ENCODE measurements around the gene RCOR2. TPM values are rescaled to one million over a fixed set of nuclear protein-coding genes. Genes with fewer than 3 reads are reported as not detected.
"Not testable (repeated sequence)": the region's sequence is repeated elsewhere in the genome, so short reads cannot be mapped to it uniquely, and the experiment has no call there.

RCOR2 gene
- 10 to 100 TPM; 10.5 to 14.5 (median 13.1) TPM for polyA plus RNA-seq (ENCODE audit: insufficient read length in 4 of 4)

DNA sequence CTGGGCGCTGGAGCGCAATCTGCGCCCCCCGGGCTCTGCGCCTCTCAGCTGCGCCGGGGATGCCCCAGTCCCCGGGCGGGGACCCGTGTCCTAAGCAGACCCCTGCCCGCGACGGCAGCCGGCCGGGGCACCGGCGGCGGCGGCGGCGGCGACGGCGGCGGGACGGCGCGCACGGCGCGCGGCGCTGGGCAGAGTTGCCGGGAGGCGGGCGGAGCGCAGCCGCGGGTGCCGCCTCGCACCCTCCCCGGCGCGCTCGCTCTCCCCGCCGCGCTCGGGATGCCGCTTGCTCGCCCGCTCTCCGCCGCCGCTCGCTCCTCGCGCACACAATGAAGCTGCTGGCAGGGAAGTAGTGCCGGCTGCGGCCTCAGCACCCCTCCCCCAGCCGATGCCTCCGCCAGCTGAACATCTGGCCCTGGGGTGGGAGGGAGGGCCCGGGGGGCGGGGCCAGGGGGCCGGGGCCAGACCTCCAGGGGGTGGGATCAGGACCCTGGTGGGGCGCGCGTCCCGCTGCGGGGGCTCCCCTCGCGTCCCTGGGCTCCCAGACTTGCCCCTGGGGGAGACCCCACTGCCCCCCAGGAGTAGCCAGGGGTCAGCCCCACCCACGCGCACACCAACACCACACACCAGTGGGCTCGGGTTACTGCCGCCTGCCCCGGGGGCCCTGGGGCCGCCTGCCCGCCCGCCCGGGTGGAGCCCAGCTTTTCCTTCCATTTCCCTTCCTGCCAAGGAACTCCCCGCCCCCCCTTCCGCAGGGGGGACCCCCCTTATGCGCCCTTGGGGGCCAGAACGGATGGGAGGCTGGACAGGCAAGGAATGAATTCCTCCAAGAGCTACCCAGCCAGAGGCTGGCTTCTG is at the start of gene RCOR2:
RCOR2 (minus strand) TSS at position 328 of the 855 bp plus-strand sequence. CDS start 708 bp downstream, outside the sequence.
- no peak for DNase-seq (ENCODE audit: low read depth in 4 of 4, low spot score in 3 of 4)

DNA sequence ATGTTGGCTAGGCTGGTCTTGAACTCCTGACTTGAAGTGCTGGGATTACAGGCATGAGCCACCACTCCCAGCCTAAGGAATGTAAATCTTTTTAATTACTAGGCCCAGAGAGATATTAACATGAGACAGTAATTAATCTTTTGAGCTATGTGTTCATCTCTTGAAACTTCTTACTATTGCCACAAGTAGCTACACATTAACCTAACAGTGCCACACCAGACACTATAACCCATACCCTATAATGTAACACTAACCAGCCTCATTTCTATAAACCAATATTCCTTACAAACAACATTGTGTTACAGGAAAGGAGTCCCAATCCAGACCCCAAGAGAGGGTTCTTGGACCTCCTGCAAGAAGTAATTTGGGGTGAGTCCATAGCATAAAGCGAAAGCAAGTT is 49.5 kb upstream of the RCOR2 start:
- no peak for DNase-seq (ENCODE audit: low read depth in 4 of 4, low spot score in 3 of 4)

DNA sequence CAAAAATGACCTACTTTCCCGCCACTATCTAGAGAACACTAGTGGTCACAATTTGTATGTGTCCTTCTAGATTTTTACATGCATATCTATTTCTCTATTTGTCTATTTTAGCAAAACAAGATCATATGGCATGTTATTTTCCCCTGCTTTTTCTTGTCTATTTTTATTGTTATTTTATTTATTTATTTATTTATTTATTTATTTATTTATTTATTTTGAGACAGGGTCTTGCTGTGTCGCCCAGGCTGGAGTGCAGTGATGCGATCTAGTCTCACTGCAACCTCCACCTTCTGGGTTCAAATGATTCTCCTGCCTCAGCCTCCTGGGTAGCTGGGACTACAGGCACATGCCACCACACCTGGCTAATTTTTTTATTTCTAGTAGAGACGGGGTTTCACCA is 46.9 kb upstream of the RCOR2 start:
- not testable (repeated sequence) for DNase-seq (ENCODE audit: low read depth in 4 of 4, low spot score in 3 of 4)

DNA sequence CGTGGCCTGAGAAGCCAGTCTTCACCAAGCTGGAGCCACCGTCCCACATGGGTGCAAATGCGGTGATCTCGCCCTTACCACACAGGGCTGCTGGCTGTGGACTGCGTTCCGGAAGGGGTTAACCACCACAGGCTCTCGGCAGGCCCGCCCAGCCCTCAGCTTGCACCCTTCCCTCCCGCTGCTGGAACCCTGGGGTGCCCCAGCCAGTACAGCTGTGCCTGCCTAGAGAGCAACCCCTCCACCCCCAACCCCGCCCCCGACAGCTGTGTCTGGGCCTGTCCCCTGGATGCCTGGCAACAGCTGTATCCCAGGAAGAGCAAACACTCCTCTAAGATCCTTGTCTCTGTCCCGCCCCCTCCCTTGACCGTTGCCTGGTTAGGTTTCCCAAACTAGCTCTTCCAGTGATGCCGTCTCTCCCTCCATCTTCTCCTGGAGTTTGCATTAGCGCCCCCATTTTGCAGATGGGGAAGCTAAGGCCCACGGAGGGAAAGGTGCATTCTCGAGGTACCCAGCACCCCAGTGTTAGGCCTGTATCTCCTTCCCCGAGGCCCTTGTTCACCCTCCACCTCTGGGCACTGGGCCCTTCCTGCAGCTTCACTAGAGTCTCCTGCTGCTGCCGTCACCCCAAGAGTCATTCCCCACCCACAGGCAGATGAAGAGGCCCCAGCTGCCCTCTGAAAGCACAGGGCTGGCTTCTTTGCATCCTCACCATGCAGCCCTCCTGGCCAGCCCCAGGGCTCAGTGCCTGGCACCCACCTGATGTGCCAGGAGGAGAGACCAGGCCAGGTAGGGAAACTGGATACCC is 44.8 kb upstream of the RCOR2 start:
- DNase-seq (ENCODE audit: low read depth in 4 of 4, low spot score in 3 of 4), result no peak

DNA sequence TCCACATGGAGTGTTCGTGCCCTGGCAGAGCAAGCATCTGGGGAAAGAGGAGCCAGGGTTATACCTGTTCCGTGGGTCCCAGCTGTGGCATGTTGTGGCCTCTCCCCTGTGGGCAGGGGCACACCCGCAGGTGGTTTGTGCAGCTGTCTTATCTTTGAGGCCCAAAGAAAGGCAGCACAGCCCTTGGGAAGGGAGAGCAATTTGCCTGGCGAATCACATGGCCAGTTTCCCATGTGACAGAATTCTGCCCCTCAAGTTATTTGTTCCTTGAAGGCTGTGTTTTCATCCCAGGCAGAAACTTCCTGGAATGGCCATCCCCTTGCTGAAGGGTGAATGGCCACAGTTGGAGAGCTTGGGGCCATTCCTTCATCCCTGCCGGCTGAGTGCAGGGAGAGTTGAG is 41.0 kb upstream of the RCOR2 start:
- DNase-seq (ENCODE audit: low read depth in 4 of 4, low spot score in 3 of 4), result no peak

DNA sequence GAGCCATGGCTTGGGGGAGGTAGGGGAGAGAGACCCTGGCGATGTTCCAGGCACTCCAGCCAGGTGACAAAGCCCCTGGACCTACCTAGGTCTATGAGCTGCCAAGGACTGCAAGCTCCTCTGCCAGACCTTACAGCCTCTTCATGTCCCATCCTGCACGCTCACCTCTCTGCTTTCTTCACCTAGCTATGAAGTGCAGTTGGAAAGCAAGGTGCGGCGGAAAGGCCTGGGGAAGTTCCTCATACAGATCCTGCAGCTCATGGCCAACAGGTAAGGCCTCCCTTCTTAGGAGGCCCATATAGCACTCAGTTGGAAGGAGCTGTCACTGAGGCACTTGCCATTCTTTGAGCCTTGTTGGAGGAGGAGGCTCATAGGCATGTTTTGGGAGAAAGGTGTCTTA is 35.6 kb upstream of the RCOR2 start:
- no peak for DNase-seq (ENCODE audit: low read depth in 4 of 4, low spot score in 3 of 4)

DNA sequence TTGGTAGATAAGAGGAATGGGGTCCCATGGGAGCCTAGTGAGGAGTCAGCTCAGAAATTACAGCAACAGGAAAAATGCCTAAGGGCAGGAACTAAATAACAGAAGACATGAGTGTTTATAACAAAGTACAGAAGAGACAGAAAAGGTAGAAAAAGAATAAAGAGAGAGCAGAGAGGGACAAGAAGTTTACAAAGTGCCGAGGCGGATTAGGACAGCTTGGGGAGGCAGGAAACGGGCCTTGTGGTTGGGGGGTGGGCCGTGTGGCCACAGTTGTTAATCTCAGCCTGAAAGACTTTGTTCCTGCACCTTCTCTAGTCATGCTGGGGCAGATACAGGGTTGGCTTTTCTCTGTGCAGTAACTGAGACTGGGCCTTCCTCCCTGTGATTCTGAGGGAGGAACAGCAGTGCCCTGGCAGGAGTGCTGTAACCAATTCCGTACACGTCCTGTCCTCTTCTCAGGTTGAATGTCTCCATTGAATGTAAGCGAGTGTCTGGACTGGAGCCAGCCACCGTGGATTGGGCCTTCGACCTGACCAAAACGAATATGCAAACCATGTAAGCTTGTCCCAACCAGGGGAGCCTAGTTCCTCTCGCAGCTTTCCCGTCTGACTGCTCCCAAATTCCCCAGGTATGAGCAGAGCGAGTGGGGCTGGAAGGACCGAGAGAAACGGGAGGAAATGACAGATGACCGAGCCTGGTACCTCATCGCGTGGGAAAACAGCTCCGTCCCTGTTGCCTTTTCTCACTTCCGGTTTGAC is 35.0 kb upstream of the RCOR2 start:
- no peak for DNase-seq (ENCODE audit: low read depth in 4 of 4, low spot score in 3 of 4)

DNA sequence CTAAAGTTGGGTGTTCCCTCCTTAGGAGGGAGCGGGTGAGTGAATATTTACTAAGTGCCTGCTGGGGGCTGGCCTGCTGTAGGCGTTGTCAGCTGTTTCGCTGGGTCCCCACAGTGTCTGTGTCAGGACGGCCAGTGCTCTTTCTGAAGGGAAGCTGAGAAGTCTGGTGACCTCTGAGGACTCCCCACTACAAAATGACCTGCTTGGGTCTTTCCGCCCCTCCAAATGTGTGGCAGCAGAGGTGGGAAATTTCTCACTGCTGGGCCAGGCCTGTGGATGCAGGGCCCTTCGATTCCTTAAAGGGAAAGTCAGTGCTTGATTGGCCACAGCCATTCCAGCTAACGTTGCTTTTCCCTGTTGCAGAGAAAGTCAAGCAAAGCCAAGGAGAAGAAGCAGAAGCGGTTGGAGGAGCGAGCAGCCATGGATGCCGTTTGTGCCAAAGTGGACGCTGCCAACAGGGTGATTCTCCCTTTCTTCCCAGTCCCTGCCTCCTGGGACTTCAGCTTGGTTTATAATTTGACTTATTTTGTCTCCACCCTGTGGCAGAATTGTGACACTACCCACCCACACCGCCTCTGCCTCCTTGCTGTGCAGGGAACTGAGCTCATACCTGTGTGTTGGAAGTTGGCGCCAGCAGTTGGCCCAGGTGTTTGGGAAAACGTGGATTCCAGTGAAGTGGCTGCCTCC is 28.7 kb upstream of the RCOR2 start:
- DNase-seq (ENCODE audit: low read depth in 4 of 4, low spot score in 3 of 4), result peak; percentile 54 to 61 (median 55)

DNA sequence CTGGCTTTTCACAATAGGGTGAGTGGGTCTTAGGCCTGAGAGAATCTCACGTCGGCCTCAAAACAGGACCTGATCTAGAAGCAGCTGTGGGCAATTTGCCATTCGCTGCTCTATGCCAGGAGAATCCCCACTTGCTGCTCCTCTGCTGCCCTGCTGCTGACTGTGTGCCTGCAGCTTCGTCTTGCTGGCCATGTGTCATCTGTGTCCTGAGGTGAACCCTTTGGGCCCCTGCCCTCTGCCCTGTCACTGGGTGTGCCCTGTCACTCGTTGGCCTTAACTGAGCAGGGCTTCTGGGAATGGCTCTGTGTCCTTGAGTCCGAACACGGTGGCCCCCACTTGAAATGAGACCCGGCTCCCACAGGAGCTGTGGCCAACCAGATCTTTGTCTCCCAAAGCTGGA is 28.0 kb upstream of the RCOR2 start:
- no peak for DNase-seq (ENCODE audit: low read depth in 4 of 4, low spot score in 3 of 4)

DNA sequence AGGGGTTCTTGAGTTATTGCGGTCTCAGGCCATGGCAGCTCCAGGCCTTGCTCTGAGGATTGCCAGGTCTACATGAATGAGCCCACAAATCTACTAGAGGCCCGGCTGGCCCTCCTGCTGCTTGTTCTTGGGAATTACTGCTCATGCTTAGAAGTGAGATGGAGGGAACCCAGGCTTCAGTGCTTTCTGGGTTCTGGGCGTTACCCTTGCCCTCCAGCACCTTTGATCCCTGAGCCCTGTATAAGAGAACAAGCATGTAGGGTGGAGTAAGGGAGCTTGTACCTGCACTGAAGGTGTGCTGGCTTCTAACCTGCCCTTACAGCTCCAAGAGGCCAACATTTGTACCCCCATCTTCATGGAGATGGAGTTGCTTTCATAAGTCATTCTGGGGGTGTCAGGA is 25.8 kb upstream of the RCOR2 start:
- DNase-seq (ENCODE audit: low read depth in 4 of 4, low spot score in 3 of 4), result no peak

DNA sequence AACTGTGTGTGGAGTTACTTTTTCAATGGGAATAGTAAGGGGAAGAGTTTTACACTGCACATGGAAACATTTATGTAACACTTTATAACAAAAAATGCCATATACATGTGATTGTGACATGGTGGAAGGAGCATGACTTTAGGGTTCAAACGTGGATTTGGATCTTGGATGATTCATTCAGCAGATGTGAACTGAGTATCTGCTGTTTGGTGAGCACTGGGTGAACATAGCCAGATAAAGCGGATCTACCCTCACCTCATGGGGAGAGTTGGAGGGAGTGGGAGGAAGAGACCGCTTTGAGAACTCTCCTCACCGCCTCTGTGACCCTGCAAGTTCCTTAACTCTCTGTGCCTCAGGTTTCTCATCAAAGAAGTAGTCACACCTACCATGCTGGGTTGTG is 24.9 kb upstream of the RCOR2 start:
- no peak for DNase-seq (ENCODE audit: low read depth in 4 of 4, low spot score in 3 of 4)

DNA sequence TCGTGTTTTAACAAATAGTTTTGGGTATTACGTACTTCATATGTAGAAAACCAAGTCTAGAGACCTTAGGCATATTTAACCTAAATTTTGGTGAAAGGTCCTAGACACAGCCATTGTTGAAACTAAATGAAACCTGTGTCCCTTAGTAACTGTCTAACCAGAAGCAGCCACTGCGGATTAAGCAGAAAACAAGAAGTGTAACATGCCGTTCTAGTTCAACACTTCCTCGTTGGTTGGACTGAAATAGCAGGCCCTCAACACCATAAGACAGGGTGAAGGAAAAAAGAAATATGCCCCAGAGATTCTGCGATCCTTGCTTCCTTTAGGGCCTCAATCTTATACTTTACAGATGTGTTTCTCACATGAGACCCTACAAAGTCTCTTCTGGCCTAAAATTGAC is 23.8 kb upstream of the RCOR2 start:
- DNase-seq (ENCODE audit: low read depth in 4 of 4, low spot score in 3 of 4), result no peak

DNA sequence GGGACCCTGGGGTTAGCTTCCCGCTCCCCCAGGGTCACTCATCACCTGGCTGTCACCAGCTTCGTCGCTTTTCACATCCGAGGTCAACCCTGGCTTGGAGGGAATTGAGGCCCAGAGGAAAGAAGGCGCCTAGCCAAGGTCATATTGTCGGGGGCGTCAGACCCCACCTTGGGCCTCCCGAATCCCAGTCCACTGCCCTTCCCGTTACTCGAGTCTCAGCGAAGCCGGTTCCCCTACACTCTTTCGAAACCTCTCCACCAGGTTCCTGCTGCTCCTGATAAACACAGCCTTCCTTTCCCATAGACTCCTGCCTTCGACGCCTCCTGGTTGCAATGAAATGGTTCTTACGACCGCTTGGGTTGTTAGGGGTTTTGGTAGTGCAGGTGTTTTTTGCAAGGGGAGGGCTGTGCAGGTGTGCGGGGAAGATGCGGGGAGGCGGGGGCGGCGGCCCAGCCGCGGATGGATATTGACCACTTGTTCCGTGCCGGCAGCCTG is 22.5 kb upstream of the RCOR2 start:
- DNase-seq (ENCODE audit: low read depth in 4 of 4, low spot score in 3 of 4), result no peak

DNA sequence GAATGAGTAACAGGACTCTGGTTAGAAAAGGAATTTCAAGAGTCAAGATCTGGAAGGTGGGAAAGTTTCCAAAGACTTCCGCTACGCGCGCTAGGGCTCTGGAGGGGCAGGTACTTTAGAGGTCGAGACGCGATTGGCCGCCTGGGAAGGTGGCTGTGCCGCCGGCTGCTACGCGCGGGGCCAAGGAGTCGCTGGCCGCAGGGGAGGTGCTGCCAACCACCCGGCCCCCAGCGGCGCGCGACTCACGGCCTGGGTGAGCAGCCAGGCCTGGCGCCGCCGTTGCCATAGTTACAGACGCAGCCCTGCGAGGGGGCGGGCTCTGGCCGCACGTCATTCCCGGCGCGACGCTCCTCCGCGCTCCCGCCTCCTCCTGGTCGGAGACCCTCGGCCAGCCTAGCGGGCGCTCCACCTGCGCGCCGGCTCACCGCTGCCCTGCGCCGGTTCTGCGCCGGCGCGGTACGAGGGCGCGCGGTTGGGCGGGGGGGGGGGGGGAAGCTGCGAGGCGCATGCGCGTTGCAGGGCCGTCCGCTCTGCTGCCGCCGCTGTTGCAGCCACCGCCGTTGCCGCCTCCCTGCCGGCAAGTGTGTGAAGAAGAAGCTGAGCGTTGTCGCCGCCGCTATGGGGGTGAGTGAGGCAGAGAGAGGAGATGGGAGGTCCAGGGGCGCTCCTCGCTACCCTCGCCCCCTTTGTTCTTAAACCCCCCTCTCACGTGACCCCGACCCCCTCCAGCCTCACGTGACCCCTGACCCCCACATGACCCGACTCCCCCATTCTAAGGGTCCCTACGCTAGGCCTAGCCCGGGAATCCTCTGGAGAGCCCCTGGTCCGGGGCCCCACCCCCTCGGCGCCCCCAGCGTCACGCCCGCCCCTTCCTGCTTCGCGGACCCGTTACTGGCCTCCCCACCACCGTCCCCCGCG is 21.8 kb upstream of the RCOR2 start, which contains the start of gene NAA40:
NAA40 (plus strand) TSS at position 524 of the 918 bp plus-strand sequence; CDS start at position 619, 95 bp downstream.
- DNase-seq (ENCODE audit: low read depth in 4 of 4, low spot score in 3 of 4), result peak; percentile 88 to 94 (median 90)

DNA sequence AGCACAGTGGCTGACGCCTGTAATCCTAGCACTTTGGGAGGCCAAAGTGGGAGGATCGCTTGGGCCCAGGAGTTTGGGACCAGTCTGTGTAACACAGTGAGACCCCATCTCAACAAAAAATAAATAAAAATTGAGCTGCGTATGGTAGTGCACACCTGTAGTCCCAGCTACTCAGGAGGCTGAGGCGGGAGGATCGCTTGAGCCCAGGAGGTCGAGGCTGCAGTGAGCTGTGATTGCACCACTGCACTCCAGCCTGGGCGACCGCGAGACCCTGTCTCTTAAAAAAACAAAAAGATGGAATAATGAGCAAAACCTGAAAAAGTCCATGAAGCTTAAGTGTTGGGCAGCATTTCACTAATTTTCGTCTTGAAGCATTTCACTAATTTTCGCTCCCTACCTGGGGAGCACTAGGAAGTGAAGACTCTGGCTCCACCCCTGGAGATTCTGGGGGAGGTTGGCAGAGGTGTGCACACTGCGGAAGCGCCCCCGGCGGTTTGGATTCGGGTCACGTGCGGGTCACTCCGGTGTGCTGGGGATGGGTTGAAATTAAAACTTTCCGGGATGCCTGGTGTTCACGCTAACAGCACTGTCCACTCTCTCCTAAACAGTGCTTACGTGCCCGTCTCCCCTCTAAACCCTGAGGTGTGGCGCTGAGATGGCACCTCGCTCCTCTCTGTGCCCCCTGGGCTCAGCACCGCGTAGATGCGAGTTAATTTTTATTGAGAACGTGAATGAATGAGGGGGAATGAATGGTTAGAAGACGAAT is 20.9 kb upstream of the RCOR2 start:
- no peak for DNase-seq (ENCODE audit: low read depth in 4 of 4, low spot score in 3 of 4)

DNA sequence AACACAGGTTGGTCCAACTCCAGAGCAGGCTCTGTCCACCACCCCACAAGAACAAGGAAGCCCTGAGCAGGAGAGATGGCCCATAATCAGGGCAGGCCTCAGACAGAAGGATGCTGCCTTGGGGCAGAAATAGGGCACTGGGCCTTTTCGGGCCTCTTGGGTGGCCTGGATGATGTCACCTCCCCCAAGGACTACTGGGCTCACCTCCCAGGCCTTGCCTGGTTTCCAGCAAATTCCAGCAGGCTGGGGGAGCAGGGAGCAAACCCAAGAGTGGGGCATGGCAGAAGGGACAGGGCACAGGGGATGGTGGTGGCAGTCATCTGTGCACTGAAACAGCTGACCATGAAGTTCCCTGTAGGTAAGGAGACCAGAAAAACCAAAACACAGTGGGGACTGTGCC is 16.5 kb upstream of the RCOR2 start:
- no peak for DNase-seq (ENCODE audit: low read depth in 4 of 4, low spot score in 3 of 4)

DNA sequence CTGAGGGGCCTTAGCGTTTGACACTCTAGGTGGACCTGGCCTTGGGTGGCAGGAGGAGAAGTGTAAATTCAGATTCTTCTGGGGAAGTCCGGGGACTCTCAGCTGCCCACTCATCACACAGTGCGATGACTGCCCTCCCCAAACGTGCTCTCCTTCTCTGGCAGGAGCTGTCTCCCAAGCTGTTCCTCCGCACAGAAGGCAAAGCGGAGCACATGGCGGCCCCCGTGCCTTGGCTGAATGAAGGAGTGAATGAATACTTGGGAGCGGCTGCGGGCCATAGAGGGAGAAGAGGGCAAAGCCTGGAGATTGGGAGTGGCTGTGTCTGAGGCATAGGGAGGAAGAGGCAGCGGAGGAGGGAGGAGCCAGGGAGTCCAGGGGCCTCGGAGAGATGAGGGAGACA is 14.9 kb upstream of the RCOR2 start:
- DNase-seq (ENCODE audit: low read depth in 4 of 4, low spot score in 3 of 4), result no peak

DNA sequence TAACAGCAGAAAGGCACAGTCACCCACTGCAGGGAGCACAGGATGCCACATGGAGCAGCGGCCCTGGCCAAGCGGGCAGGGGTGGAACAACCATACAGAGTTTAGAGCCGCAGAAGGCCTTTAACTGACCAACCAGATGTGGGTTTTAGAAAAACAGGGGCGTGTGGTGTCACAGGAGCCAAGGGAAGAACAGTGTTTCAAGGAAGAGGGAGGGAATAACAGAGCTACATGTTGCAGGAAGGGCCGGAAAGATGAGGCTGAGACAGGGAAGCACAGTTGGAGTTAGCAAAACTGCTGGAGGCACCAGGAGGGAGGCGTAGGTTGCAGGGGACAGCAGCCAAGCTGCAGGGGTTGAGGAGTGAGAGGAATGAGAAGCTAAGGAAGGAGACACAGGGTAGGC is 14.1 kb upstream of the RCOR2 start:
- DNase-seq (ENCODE audit: low read depth in 4 of 4, low spot score in 3 of 4), result no peak
